GM18508 (cell line): Measurements from ENCODE around the gene CNGA3.

Source experiments
- ATAC-seq: cut with Tn5 transposase; IDR thresholded peaks from one replicate; pipeline ENCODE4 v1.9.1; 2021; ENCODE audit warnings: moderate number of reproducible peaks; ENCODE audit not compliant: insufficient read depth, unreplicated experiment

The CNGA3 gene

DNA sequence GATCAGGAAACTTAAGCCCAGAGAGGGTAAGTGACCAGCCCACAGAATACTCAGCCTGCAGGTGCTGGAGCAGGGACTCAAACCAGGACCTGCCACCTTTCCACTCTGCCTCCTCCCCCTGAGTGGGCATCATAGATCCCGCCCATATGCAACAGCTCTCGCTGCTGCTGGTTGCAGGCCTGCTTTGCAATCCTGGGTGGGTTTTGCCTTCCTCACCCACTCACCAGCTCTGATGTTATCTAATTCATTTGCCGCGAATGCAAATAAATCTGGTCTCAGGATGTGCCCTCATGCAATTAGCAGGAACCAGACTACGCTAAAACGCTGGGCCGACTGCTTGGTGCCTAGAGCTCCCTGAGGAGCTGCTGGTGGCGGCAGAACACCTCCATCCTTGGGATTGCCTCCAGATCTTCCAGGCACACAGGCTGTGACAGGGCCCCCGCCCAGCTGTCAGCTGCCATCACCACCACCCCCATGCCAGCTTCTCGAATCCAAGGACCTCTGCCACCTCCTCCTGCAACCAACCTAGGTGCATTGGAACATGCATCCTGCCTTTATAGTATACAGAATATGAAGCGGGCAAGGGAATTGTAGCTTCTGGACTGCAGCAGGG lies 28.8 kb downstream of the CNGA3 start:
- no peak for ATAC-seq

DNA sequence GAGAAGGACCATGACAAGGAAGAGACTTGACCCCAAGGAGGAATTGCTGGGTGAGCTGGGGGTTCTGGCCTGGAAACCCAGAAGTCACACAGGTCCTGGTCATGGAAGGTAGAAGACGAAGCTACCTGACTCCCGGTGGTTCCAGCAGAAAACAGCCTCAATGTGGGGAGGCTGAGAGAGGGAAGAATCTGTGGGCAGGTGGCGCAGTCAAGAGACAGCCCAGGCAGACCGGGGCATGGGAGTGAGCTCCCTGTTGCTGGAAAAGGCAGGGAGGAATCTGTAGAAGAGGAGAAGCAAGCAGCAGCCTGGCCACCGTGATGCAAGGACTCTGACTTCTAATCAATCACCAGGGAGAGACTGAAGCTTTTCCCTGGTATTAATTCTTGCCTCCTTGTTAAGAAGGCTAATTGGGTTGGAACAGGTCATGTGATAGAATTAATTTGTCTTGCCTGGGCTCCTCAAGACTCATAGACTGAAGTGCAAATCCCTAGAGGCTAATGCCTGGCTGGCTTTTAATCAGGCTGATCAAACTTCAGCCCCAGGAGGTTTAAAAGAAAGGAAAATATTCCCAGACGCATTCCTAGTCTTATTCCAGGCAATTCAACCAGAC lies 30.1 kb downstream of the CNGA3 start:
- ATAC-seq: no peak

DNA sequence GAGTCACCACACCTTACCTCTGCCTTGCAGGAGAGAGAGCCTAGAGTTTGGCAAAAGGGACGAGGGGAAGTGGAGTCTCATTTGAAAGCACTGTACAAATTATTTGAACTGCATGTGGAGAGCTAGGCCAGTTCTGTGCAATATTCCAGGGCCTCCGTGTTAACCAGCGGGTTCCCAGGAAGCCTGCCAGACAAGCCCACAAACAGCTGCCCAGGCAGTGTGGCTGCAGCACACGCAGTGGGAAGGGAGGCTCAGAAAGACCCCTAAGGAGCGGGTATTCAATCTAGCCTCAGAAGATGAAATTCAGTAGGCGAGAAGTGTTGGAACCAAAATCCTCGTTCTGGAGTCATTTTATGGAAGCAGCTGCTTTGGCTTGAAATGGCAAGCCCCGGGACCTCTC lies 30.7 kb downstream of the CNGA3 start:
- no peak for ATAC-seq

DNA sequence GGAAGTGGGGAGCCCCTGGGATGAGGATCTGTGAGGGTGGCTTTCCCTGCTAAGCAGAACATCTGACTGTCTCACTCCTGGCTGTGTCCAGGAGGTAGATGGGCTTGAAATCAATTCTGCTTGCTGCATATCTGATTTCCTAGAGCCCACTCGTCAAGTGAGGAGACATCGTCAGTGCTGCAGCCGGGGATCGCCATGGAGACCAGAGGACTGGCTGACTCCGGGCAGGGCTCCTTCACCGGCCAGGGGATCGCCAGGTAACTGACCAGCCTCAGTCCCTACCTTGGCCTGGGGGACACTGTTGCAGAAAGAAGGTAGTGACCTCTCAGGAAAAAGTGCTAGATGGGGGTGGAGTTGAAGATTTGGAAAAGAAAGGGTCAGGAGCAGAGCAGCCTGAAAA lies 31.3 kb downstream of the CNGA3 start:
- ATAC-seq: no peak

DNA sequence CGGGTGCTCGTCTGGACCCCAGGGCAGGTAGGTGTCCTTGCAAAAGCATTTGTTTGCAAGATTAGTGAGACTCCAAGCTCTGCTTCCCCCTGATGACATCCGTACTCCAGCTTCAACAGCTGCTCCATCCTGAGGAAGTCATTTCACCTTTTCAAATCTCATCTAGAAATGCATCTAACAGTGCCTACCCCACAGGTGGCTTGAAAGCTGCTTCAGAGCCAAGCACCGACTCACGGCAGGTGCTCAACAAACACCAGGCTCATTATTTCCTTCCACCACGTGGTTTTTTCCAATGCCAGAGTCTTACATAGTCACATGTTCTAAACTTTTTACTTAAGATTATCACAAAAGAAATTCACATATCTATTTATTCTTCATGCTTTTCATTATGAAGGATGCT lies 31.9 kb downstream of the CNGA3 start:
- no peak for ATAC-seq

DNA sequence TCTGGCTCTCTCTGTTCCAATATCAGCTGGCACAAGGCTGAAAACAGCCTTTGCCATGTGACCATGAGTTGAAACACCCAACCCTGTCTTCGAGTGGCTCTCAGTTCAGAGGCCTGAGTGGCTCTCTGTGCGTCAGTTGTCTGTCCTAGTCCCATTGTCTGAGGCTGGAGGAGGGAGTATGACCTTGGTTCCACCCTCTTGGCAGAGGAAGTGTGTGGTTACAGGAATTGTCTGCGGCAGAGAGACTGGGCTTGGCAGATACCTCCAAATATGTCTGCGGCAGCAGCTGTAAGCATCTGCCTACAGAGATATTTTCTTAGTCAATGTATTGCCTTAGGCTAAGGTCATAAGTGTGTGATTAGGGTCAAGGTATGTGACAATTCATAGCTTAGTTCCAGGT lies 32.6 kb downstream of the CNGA3 start:
- ATAC-seq: no peak

DNA sequence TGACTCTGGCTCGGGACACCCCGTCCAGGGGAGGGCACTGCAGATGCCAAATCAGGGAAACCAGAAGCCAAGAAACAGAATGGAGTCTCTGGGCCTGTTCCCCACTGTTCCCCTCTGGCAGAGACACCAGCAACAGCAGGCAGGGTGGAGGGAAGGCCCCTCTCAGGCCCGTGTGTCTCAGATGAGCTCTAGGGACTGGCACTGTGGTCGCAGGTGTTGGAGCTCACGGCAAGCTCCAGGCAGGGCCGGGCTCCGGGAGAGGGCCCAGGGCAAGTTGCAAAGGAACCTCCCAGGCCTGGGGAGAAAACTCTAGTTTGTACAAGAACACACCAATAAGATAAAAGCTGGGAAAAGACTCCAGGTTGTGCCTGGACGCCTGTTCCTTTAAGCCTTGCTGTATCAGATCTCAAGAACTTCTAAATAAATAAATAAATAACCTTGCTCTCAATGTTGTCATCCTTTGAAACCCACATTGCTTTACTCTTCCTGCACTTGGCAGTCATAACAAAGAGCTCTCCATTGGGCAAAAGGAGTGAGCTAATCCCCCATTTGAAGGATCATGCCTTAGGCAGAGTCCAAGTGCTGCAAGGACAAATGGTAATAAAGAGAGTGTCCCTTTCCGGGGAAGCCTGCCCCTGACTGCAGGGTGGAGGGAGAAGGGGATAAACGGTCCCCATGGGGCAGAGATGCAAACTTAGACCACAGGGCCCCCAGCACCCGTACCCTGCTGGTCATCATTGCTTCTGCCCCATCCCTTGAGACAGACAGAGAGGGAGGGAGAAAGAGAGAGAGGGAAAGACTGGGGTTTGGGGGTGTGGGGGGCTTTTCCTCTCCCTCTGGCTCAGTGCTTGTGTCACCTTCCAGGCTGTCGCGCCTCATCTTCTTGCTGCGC lies 33.3 kb downstream of the CNGA3 start:
- ATAC-seq: no peak

DNA sequence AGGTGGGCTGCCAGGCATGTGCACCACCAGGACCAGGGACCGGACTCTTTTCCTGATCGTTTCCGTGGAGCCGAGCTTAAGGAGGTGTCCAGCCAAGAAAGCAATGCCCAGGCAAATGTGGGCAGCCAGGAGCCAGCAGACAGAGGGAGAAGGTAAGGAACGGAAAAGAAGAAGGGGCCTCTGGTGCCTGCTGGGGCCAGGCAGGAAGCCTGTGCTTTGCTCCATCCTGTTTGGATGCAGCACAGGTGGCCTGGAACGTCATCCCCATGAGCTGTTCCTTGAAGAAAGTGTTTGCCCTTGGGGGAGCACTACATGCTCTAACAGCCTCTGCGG lies 33.9 kb downstream of the CNGA3 start:
- no peak for ATAC-seq

DNA sequence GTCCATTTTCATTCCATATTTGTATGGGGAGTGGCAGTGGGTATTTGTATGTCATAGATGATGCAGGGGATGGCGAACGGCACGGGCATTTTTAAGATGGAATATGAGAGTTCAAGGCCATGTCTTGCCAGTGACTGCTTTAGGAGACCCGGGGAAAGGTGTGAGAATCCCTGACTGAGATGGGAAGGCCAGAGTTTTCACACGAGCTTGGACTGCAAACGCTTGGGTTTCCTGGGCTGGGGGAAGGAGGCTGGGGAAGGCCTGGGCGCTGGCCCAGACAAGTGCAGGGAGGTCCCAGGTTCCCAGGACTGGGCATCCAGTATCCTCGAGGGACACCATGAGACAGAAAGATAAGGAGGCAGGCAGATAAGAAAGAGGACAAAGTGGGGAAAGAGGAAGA lies 35.2 kb downstream of the CNGA3 start:
- ATAC-seq: no peak

DNA sequence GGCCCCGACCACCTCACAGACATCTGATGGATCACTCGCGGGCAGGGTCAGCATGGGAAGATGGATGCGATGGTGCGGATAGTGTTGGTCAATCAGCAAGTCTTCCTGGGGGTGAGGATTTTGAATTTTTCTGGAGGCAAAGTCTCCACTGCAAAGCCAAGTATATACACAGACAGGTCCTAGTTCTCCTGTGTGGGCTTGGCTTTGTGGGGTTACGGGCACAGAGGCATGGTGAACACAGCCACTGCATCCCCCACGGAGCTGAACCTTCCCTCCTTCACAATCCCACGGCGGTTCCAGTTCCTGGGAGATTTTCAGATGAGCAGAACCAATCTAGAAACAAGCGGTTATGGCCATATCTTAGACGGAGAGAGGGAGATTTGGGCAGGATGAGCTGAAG lies 35.8 kb downstream of the CNGA3 start:
- ATAC-seq: no peak

DNA sequence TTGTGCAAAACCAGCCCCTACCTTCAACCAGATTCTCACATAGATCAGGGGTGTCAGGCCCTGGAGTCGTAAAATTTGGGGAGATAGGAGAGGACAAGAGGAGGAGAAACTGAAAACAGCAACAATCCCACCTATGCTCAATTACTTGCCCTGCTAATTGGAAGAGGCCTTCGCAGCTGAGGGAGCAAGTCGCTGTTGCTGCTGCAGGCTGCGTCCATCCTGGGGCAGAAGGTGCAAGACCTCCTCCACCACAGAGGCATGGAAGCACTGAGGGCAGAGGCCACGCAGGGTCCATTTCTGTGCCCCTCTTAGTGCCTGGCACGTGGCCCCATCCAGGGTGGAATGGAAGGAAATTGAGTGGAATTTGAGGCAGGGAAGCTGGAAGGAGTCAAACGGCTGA lies 36.5 kb downstream of the CNGA3 start:
- ATAC-seq: no peak

DNA sequence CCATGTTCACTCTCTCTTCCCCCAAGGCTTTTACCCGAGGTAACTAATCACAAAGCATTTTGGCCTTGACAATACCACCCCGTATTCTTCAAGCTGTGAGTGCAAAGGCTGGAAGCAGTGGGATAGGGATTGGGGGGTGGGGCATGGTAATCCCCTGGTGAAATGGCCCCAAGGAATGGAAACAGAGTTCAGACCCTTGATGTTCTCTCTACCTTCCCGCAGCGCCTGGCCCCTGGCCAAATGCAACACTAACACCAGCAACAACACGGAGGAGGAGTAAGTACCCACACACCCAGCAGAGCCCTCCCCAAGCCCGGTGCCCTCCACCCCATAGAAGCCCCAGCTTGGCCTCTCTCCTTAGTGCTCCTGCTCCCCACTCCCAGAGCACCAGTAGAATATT lies 36.9 kb downstream of the CNGA3 start:
- no peak for ATAC-seq

DNA sequence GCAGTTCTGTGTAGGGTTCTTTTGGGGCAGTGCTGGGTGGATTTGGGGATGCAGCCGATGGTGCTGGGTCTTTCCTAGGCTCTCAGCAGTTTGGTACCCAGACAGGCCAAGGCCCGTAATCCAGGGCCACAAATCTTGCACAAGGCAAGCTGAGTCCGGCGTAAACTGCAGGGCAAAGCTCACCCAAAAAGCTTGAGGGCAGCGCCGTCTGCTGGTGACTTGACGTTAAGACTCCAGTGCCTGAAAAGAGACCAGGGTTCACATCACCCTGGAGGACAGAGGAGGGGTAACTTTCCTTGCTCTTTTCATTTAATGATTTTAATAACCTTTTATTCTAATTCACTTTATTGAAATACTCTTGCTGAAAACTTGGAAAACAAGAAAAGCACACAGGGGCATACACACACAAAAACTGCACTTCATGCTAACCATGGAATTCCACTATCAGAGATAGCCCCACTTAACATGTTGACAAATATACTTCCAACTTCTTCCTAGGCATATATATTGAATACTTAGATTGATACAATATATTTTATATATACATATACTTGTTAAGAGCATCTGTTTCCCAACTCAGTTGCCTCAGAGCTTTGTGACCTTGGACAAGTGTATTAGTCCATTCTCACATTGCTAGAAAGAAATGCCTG lies 38.9 kb downstream of the CNGA3 start:
- ATAC-seq: no peak

DNA sequence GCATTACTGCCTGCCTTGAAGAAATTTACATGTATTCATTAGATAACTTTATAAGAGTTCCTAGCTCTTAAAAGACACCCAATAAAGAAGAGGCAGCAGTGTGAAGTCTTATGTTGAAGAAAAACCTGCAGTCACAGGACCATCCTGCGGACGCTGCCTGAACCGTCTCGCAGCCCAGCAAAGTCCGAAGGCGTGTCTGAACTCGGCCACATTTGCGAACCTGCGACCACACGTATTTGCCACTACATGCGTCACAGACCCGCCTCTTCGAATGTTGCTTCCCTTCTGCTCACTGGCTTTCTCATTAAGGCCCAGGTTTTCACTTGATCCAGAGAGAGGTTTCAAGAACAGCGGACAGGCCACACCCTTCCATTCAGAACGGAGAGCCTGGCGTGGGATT lies 41.2 kb downstream of the CNGA3 start:
- no peak for ATAC-seq

DNA sequence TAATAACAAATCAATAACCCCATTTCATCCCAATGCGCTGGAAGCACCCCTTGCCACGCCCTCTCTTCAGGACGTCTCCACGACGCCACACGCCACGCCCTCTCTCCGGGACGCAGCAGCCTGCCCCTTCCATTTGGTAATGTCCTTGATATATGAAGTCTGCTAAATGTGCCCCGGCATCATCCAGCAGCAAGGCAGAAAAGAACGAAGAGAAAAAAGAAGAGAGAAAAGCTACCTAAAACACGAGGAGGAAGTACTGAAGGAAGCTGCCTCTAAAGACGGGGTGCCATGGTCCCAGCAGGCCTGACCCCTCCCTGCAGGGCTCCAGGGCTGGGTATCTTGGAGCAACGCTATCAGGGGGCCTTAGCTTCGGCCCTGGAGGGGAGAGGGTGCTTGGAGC lies 41.8 kb downstream of the CNGA3 start:
- ATAC-seq: no peak

DNA sequence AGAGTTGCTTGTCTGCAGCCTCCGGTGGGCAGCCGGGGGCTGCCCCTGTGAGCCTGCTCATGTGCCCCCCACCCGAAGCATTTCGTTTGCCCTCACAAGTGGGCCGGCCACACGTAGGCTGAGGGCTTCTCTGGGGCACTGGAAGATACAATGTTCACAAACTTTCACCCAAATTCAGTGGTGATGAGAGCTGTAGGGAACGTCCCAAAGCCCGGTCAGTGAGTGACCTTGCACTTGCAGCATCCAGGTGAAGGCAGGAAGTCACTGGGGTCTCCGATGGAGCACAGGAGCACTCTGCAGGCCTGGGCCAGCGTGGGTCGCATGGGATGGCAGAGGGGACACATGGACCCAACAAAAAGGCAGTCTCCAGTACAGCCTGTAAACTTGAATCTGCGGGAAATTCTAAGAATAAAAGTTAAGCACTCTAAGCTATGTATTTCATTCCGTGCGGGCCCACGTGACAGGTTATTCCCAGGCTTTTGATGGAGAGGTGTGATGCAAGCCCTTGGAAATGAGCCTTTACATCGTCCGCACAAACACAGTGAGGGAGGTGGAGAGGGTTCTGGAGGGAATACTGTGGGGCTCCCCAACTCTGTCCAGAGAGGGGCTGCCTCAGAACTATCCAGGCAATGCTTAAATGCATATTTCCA lies 42.5 kb downstream of the CNGA3 start:
- ATAC-seq: no peak

DNA sequence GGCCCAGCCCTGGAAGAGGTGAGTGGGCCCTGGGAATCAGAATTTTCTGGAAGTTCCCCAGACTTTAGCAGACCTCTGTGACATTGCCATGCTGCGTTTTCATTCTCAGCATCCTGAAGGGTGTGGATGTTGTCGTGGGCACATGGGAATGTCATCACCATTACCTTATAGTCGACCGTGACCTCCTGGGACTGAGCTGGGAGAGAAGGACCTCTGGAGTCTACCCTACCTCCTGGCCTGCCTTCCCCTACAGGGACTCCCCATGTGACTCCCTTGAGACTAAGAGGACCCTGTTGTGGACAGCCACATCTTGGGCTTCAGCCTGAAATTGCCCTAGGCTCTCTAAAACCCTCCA lies 43.0 kb downstream of the CNGA3 start:
- no peak for ATAC-seq

DNA sequence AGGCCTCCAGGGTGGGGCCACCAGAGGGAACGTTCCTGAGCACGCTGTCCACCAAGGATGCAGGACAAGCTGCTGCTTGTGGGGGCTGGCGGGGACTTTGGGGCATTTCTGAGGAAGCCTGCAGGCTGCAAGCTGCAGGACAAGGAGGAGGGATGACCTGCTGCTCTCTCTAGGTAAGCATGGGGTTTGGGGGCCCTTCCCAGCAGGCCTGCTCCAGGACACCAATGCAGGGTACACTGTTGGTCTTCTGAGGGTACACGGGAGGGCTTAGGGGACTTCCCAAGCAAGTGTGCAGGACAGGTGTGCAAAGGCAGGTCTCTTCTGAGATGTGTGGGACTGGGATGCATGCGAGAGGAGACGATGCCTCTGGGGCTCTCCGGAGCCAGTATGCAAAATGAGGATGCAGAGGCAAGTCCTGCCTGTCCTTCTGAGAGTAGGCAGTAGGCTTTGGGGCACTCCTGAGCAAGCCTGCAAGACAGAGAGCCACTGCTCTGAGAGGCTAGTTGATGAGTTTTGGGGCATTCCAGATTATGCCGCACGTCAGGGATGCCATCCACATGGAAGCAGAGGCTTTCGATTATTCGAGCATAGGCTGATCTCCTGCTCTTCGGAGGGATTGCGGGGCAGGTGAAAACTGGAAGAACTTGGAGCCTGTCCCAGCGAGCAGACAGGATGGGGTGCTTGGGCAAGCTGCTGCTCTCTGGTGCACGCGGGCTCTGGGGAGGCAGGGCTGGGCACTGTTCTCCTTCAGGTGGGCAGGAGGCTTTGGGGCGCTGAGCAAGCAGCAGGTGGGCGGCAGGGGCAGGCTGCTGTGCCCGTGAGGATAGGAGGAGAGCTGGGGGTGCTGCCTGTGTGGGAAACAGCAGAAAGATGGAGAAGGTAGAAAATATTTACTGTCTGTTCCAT lies 44.6 kb downstream of the CNGA3 start:
- ATAC-seq: no peak

DNA sequence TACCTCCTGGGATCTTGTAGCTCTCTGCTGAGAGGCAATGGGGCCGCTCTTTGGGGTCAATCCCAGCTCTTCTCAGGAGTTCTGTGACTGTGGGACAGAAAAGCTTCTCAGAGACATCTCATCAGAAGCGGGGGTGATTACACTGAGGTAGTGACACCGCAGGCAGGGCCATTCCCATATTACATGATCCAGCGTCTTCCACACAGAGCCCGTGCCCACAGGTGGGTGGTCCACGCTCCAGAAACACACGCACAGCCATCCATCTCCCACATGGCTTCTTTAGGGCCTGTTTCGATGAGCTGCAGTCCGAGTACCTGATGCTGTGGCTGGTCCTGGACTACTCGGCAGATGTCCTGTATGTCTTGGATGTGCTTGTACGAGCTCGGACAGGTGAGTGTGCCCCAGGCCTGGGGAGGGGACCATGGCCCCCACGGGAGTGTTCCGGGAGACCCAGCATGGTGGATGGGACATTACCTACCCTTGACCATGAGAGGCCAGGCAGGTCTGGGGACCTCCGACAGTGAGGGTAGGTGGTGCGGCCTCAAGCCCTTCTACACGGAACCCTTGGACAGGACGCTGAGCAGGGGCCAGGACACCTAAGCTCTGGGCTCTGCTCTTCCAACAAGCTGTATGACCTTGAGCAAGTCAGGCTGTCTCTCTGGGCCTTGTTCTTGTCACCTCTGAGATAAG lies 45.5 kb downstream of the CNGA3 start:
- ATAC-seq: no peak
